Activated naive CD8-positive, alpha-beta T cell (primary cell): ENCODE data around the gene DUSP22.
A peak's percentile ranks its signal among the peaks of the same experiment; 100 is the strongest.
"Not testable (repeated sequence)": the region's sequence is repeated elsewhere in the genome, so short reads cannot be mapped to it uniquely, and the experiment has no call there.

Experiments
- H3K27ac Mint-ChIP-seq: one replicate; pipeline ENCODE4 v1.8.0; 2021; ENCODE audit warnings: mixed read lengths
- H3K27me3 Mint-ChIP-seq: one replicate; pipeline ENCODE4 v1.8.0; 2021; ENCODE audit warnings: mixed read lengths
- H3K36me3 Mint-ChIP-seq: one replicate; pipeline ENCODE4 v1.8.0; 2021; ENCODE audit warnings: mixed read lengths
- H3K4me1 Mint-ChIP-seq: one replicate; pipeline ENCODE4 v1.8.0; 2021; ENCODE audit warnings: low read depth, mixed read lengths
- H3K4me3 Mint-ChIP-seq: one replicate; pipeline ENCODE4 v1.8.0; 2021; ENCODE audit warnings: mild to moderate bottlenecking, mixed read lengths
- H3K9me3 Mint-ChIP-seq: one replicate; pipeline ENCODE4 v1.8.0; 2021; ENCODE audit warnings: low read depth, mixed read lengths

DUSP22 gene, protein sequence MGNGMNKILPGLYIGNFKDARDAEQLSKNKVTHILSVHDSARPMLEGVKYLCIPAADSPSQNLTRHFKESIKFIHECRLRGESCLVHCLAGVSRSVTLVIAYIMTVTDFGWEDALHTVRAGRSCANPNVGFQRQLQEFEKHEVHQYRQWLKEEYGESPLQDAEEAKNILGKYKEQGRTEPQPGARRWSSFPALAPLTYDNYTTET

GRCh38 chr6:291697-292505, at the start of gene DUSP22:
DUSP22 (plus strand) TSS chr6:292487; CDS start chr6:292540, 53 bp downstream.
- Mint-ChIP-seq H3K36me3 (no peaks in the 10 kb centered on the region), H3K9me3 (no peaks in the 10 kb centered on the region), H3K27ac (peak within 1 kb of the TSS; percentile 96), H3K4me1 (peaks cover 47% of the 10 kb centered on the region), H3K27me3 (no peaks in the 10 kb centered on the region), H3K4me3 (peak within 1 kb of the TSS; percentile 91)

GRCh38 chr6:246352-246751, 45.9 kb upstream of the DUSP22 start:
- H3K27ac Mint-ChIP-seq = no peak overlapping the region
- peaks cover 8% of the 10 kb centered on the region for H3K4me1 Mint-ChIP-seq
- no peaks in the 10 kb centered on the region for H3K9me3 Mint-ChIP-seq
- H3K4me3 Mint-ChIP-seq = no peak overlapping the region
- no peaks in the 10 kb centered on the region for H3K27me3 Mint-ChIP-seq
- H3K36me3 Mint-ChIP-seq = no peaks in the 10 kb centered on the region

GRCh38 chr6:247351-247750, 44.9 kb upstream of the DUSP22 start:
- H3K4me1 Mint-ChIP-seq = peaks cover 18% of the 10 kb centered on the region
- no peak overlapping the region for H3K4me3 Mint-ChIP-seq
- H3K36me3 Mint-ChIP-seq = no peaks in the 10 kb centered on the region
- no peak overlapping the region for H3K27ac Mint-ChIP-seq
- no peaks in the 10 kb centered on the region for H3K27me3 Mint-ChIP-seq
- no peaks in the 10 kb centered on the region for H3K9me3 Mint-ChIP-seq

GRCh38 chr6:248046-248445, 44.2 kb upstream of the DUSP22 start:
- peaks cover 24% of the 10 kb centered on the region for H3K4me1 Mint-ChIP-seq
- not testable (repeated sequence) for H3K9me3 Mint-ChIP-seq, H3K27ac Mint-ChIP-seq, H3K36me3 Mint-ChIP-seq, H3K4me3 Mint-ChIP-seq, H3K27me3 Mint-ChIP-seq

GRCh38 chr6:250676-251075, 41.6 kb upstream of the DUSP22 start:
- H3K4me1 Mint-ChIP-seq = peaks cover 30% of the 10 kb centered on the region
- peak overlapping the region; percentile 51 for H3K27ac Mint-ChIP-seq
- no peak overlapping the region for H3K4me3 Mint-ChIP-seq
- H3K36me3 Mint-ChIP-seq = no peaks in the 10 kb centered on the region
- no peaks in the 10 kb centered on the region for H3K27me3 Mint-ChIP-seq
- H3K9me3 Mint-ChIP-seq = no peaks in the 10 kb centered on the region

- Mint-ChIP-seq H3K4me1 (peaks cover 32% of the 10 kb centered on the region), H3K27me3 (no peaks in the 10 kb centered on the region), H3K9me3 (no peaks in the 10 kb centered on the region), H3K27ac (peak overlapping the region; percentile 92), H3K4me3 (peak overlapping the region; percentile 56), H3K36me3 (no peaks in the 10 kb centered on the region)
These were observed 40.4 kb upstream of the DUSP22 start for GRCh38 chr6:251920-252319.

- Mint-ChIP-seq H3K4me3 (peak overlapping the region; percentile 48), H3K27ac (peak overlapping the region; percentile 92), H3K27me3 (no peaks in the 10 kb centered on the region), H3K9me3 (no peaks in the 10 kb centered on the region), H3K4me1 (peaks cover 42% of the 10 kb centered on the region), H3K36me3 (no peaks in the 10 kb centered on the region)
These were observed 39.3 kb upstream of the DUSP22 start for GRCh38 chr6:252775-253535.

DNA sequence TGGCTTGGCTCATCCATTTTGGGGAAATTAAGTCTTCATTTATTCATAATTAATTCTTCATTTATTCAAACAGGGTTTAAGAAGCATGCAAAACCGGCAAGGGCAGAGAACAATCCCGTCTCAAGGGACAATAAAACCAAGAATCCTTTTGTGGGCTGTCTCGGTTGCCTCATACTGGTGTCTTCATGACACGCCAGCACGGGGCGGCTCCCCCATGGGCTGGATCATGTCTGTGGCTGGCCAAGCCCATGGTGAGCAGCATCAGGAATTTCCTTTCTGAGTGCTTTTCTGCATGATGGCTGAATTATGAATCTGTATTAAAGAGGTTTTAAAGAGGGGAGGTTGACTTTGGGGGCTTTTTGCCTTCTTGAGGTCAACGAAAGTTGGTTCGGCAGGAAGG, 38.3 kb upstream of the DUSP22 start:
- Mint-ChIP-seq H3K9me3 (no peaks in the 10 kb centered on the region), H3K27me3 (no peaks in the 10 kb centered on the region), H3K36me3 (no peaks in the 10 kb centered on the region), H3K4me3 (no peak overlapping the region), H3K27ac (no peak overlapping the region), H3K4me1 (peaks cover 46% of the 10 kb centered on the region)

DNA sequence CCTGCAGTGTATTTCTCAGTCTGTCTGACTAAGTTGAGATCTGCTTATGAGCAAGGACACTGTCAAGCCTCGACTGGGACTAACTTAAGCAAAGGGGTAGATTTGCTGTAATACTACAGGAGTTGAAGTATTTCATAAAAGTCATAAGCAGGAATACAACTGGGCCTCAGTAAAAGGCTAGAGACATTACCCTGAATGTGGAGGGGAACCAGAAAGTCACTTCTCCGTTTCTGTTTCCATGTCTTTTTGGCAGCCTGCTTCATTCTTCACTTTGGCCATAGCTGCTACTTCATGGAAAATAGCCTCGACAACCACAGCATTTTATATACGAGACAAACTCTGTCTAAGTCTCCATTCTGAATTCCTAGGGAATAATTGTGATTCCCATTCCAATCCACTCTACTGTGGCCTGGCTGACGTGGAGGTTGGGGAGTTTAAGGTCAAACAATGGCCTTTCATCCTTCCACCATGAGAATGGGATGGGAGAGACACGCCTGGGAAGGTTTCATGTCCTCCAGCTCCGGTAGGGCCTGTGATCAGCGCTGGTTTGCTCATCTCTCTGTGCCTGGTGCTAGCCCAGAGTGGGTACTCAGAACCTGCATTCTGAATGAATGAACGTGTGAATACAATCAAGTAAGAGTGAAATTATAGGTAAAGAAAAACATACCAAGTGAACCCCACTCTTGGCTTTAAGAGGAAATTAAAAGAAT, 37.1 kb upstream of the DUSP22 start:
- no peak overlapping the region for H3K4me3 Mint-ChIP-seq
- H3K36me3 Mint-ChIP-seq = no peaks in the 10 kb centered on the region
- H3K9me3 Mint-ChIP-seq = no peaks in the 10 kb centered on the region
- H3K27me3 Mint-ChIP-seq = no peaks in the 10 kb centered on the region
- no peak overlapping the region for H3K27ac Mint-ChIP-seq
- peaks cover 54% of the 10 kb centered on the region for H3K4me1 Mint-ChIP-seq

GRCh38 chr6:255751-256083, 36.6 kb upstream of the DUSP22 start:
- peaks cover 56% of the 10 kb centered on the region for H3K4me1 Mint-ChIP-seq
- no peaks in the 10 kb centered on the region for H3K9me3 Mint-ChIP-seq
- no peaks in the 10 kb centered on the region for H3K27me3 Mint-ChIP-seq
- H3K4me3 Mint-ChIP-seq = no peak overlapping the region
- H3K27ac Mint-ChIP-seq = no peak overlapping the region
- H3K36me3 Mint-ChIP-seq = no peaks in the 10 kb centered on the region

- Mint-ChIP-seq H3K4me3 (no peak overlapping the region), H3K27ac (no peak overlapping the region), H3K27me3 (no peaks in the 10 kb centered on the region), H3K9me3 (no peaks in the 10 kb centered on the region), H3K4me1 (peaks cover 56% of the 10 kb centered on the region), H3K36me3 (no peaks in the 10 kb centered on the region)
These were observed 36.1 kb upstream of the DUSP22 start for GRCh38 chr6:256169-256568.

GRCh38 chr6:257031-257725, 35.1 kb upstream of the DUSP22 start:
- H3K36me3 Mint-ChIP-seq = no peaks in the 10 kb centered on the region
- no peak overlapping the region for H3K27ac Mint-ChIP-seq
- no peak overlapping the region for H3K4me3 Mint-ChIP-seq
- no peaks in the 10 kb centered on the region for H3K9me3 Mint-ChIP-seq
- peaks cover 47% of the 10 kb centered on the region for H3K4me1 Mint-ChIP-seq
- H3K27me3 Mint-ChIP-seq = no peaks in the 10 kb centered on the region

DNA sequence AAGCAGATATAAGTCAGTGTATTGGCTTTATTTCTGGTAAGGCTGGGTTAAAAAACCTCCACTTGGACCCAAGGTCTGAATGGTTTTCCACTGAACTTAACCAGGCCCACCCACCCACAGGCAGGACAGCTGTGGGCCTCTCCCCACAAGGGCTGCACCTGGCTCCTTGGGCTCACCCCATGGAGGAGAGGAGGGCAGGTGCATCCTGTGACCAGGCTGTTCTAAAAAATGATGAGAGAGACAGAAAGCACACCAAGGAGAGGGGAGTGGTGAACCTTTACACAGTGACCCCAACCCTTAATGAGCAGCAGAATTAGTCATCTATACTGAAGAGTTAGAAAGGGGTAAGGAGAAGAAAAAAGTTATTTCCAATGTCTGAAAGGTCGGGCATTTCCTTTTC, 34.5 kb upstream of the DUSP22 start:
- H3K9me3 Mint-ChIP-seq = no peaks in the 10 kb centered on the region
- no peak overlapping the region for H3K27ac Mint-ChIP-seq
- H3K36me3 Mint-ChIP-seq = no peaks in the 10 kb centered on the region
- H3K4me1 Mint-ChIP-seq = peaks cover 42% of the 10 kb centered on the region
- no peak overlapping the region for H3K4me3 Mint-ChIP-seq
- no peaks in the 10 kb centered on the region for H3K27me3 Mint-ChIP-seq

GRCh38 chr6:259316-259715, 33.0 kb upstream of the DUSP22 start:
- H3K27ac Mint-ChIP-seq = no peak overlapping the region
- H3K36me3 Mint-ChIP-seq = no peaks in the 10 kb centered on the region
- H3K9me3 Mint-ChIP-seq = no peaks in the 10 kb centered on the region
- peaks cover 33% of the 10 kb centered on the region for H3K4me1 Mint-ChIP-seq
- no peak overlapping the region for H3K4me3 Mint-ChIP-seq
- no peaks in the 10 kb centered on the region for H3K27me3 Mint-ChIP-seq
